HUES6 (cell line): ENCODE data around the gene PROKR2.

Experiments used
- H3K27ac ChIP-seq: 2 replicates; pipeline ENCODE4 v1.7.0; 2013; ENCODE audit warnings: low read depth, mild to moderate bottlenecking, low read length, inconsistent platforms
- H3K27me3 ChIP-seq: 2 replicates; pipeline ENCODE4 v1.6.1; 2013; ENCODE audit warnings: low read length; ENCODE audit not compliant: control insufficient read depth, insufficient read depth
- H3K36me3 ChIP-seq: 2 replicates; pipeline ENCODE4 v1.6.1; 2013; ENCODE audit warnings: low read length; ENCODE audit not compliant: control insufficient read depth, insufficient read depth
- H3K4me1 ChIP-seq: 2 replicates; pipeline ENCODE4 v1.6.1; 2013; ENCODE audit warnings: low read length; ENCODE audit not compliant: control insufficient read depth, insufficient read depth
- H3K4me3 ChIP-seq: 2 replicates; pipeline ENCODE4 v1.5.1; 2013; ENCODE audit warnings: low read depth, low read length
- H3K9ac ChIP-seq: one replicate; pipeline ENCODE4 v1.6.1; 2013; ENCODE audit warnings: mild to moderate bottlenecking, low read length
- H3K9me3 ChIP-seq: 2 replicates; pipeline ENCODE4 v1.6.1; 2013; ENCODE audit warnings: low read depth, low read length; ENCODE audit not compliant: control insufficient read depth, insufficient read depth

Gene PROKR2

DNA sequence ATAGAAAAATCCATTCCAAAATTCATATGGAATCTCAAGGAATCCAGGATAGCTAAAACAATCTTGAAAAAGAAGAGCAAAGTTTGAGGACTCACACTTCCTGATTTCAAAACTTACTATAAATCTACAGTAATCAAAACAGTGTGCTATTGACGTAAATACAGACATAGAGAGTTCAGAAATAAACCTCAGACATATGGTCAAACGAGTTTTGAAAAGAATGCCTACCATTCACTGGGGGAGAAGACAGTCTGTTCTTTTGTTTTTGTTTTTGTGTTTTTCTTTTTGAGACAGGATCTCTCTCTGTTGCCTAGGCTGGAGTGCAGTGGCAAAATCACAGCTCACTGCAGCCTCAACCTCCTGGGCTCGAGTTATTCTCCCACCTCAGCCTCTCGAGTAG lies 25.3 kb upstream of the PROKR2 start:
- H3K4me3 ChIP-seq = no peak overlapping the region
- H3K9me3 ChIP-seq = no peaks in the 10 kb centered on the region; the same call in 1 of the 2 replicates
- no peaks in the 10 kb centered on the region for H3K27me3 ChIP-seq
- H3K4me1 ChIP-seq = no peaks in the 10 kb centered on the region
- H3K9ac ChIP-seq = no peak overlapping the region
- H3K27ac ChIP-seq = no peak overlapping the region
- H3K36me3 ChIP-seq = no peaks in the 10 kb centered on the region

DNA sequence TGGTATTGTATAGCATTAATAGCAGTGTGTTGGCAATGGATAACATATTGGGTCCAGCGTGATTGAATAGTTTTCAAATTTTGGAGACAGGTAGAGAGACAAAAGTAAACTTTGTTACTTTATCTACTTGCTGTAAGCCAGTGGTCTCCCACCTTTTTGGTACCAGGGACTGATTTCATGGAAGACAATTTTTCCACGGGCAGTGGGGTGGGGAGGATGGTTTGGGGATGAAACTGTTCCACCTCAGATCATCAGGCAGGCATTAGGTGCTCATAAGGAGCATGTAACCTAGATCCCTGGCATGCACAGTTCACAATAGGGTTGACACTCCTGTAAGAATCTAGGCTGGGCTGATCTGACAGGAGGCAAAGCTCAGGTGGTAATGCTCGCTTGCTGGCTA lies 14.6 kb upstream of the PROKR2 start:
- Histone ChIP-seq H3K9me3 (no peaks in the 10 kb centered on the region), H3K4me3 (no peak overlapping the region), H3K27me3 (0 out of 2 replicates have a peak, but pooled peaks cover 2% of the 10 kb centered on the region), H3K27ac (no peak overlapping the region), H3K9ac (no peak overlapping the region), H3K4me1 (no peaks in the 10 kb centered on the region), H3K36me3 (no peaks in the 10 kb centered on the region)

DNA sequence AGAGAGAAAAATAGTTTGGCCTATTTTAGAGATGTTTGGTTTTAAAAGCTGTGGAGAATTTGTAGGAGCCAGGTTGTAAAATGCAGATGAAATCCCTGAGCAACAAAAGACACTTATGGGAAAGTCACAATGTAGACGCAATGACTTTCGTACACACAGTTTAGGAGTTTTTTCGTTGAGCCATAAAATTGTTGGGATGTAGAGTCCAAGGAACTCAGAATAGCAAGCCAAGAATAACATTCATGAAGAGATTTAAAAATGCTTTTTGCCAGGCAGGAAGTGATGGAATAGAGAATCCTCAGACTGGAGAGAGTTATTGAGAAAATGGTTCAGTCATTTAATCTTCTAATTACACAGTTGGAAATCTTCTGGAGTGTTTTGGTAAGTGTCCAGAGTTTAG lies 11.5 kb upstream of the PROKR2 start:
- H3K36me3 ChIP-seq = no peaks in the 10 kb centered on the region
- no peak overlapping the region for H3K9ac ChIP-seq
- no peak overlapping the region for H3K27ac ChIP-seq
- no peak overlapping the region for H3K4me3 ChIP-seq
- no peaks in the 10 kb centered on the region for H3K4me1 ChIP-seq
- H3K27me3 ChIP-seq = no peaks in the 10 kb centered on the region
- no peaks in the 10 kb centered on the region for H3K9me3 ChIP-seq

DNA sequence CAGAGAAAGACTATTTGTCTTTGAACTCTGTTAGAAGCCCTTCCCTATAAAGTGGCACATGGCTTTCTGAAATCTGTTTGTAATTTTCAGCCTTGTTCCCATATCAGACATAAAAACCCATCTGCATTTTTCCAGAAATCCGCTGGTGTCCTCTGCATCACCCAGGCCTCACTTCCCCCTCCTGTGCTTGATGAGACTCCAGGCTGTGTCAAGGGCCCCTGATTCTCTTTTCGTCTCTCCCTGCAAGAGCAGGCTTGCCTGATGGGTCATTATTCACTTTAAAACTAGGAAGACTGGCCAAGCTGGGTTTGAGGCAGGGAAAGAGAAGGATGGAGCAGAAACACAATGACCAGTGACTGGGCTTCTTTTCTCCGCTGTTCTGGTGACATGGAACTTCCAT lies 10.6 kb upstream of the PROKR2 start:
- Histone ChIP-seq H3K27ac (no peak overlapping the region), H3K4me1 (no peaks in the 10 kb centered on the region), H3K9me3 (no peaks in the 10 kb centered on the region), H3K9ac (no peak overlapping the region), H3K27me3 (peaks cover 4% of the 10 kb centered on the region; the same call in 1 of the 2 replicates), H3K36me3 (no peaks in the 10 kb centered on the region), H3K4me3 (no peak overlapping the region)

DNA sequence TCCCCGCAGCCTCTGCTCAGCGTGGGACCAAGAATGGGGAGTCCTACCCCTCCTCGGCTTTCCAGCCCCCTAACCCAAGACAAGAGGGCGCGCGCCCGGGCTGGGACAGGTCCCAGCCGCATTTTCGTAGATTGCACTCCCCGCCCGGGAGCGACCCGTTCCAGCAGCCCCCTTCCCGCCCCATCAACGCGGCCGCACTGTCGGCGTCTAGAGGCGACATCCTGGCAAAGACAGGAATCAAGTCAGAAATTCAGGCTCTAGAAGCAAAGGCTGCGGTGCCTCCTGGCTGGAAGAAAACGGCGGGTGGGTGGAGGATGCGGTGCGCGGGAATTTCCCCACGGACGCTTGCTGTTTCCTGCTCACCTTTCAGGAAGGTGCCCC lies 957 bp downstream of the PROKR2 start:
- Histone ChIP-seq H3K27ac (no peak overlapping the region), H3K4me3 (peak overlapping the region; percentile 90), H3K36me3 (no peaks in the 10 kb centered on the region), H3K27me3 (peaks cover 67% of the 10 kb centered on the region), H3K9ac (peak overlapping the region; percentile 38), H3K4me1 (no peaks in the 10 kb centered on the region; the same call in 1 of the 2 replicates), H3K9me3 (0 out of 2 replicates have a peak, but pooled peaks cover 2% of the 10 kb centered on the region)

DNA sequence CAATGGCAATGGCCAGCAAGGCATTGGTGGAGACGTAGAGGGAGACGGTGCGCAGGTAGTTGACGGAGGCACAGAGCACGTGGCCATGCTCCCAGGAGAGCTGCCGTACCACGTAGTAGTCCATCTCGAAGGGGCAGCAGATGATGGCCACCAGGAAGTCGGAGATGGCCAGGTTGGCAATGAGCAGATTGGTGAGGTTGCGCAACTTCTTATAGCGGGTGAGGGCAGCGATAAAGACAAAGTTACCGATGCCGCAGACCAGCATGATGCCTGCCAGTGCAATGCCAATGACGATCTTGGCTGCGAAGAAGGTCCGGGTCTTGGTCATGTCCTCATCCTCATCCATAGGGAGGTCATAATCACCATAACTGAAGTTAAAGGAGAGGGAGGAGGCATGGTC lies 2.8 kb downstream of the PROKR2 start:
- Histone ChIP-seq H3K4me3 (no peak overlapping the region), H3K36me3 (no peaks in the 10 kb centered on the region), H3K4me1 (no peaks in the 10 kb centered on the region; the same call in 1 of the 2 replicates), H3K27me3 (peaks cover 59% of the 10 kb centered on the region), H3K9me3 (peaks cover 9% of the 10 kb centered on the region), H3K27ac (no peak overlapping the region), H3K9ac (no peak overlapping the region)

DNA sequence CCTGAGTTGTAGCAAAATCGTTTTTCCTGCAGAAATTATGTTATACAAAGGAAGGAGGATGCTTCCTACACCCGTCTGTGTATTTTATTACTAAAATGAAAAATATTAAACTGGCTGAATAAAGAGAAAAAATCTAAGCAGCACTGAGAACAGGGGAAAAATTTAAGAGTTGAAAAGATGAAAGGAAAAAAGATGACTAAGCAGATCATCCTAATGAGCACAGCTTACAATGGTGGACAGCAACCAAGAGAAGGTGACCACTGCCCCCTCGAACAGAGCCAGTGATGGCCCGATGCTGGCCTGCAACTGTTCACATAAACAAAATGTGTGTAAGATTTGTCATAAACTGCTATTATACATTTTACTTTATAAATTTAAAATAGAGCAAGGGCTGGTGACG lies 4.2 kb downstream of the PROKR2 start:
- Histone ChIP-seq H3K4me3 (no peak overlapping the region), H3K9me3 (peaks cover 15% of the 10 kb centered on the region), H3K4me1 (no peaks in the 10 kb centered on the region; the same call in 1 of the 2 replicates), H3K27me3 (peaks cover 45% of the 10 kb centered on the region), H3K9ac (no peak overlapping the region), H3K27ac (no peak overlapping the region), H3K36me3 (no peaks in the 10 kb centered on the region)

DNA sequence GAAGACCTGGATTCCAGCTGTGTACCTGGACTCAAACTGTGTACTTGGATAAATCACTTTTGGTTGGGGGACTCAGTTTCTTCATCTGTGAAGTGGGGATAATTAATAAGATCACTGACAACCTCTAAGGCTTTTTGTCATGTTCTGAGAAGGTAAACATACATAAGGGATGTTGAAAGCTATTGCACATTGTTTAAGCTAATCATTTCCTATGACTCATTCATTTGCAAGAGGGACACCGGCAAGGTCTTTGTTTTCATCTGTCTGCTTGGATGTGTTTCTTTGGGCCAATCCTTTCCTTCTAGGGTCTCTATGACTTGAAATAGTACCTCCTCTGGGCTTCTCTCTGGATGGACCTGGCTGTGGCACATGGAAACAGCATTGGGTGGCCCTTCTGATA lies 6.8 kb downstream of the PROKR2 start:
- Histone ChIP-seq H3K9me3 (peaks cover 19% of the 10 kb centered on the region), H3K4me3 (no peak overlapping the region), H3K9ac (no peak overlapping the region), H3K36me3 (no peaks in the 10 kb centered on the region), H3K27ac (no peak overlapping the region), H3K27me3 (peaks cover 19% of the 10 kb centered on the region), H3K4me1 (no peaks in the 10 kb centered on the region)

DNA sequence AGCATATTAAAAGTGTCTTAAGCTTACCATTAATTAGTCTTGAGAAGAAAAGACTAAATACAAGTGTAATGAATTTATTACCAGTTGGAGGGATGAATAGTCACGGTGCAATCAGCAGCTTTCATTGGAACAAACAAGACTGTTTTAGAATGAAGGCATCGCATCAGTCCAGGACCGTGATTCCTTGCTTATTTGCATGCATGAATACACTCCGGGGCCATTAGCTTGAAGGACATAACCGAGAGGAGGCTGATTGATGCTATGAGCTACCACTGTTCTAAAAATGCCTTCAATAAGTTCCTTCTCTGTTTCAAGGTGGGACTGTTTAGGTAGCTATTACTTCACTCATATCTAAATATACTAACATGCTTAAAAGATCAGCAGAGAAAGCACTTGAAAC lies 17.9 kb downstream of the PROKR2 start:
- no peaks in the 10 kb centered on the region for H3K4me1 ChIP-seq
- no peak overlapping the region for H3K9ac ChIP-seq
- peaks cover 3% of the 10 kb centered on the region; the same call in 1 of the 2 replicates for H3K9me3 ChIP-seq
- peaks cover 14% of the 10 kb centered on the region for H3K27me3 ChIP-seq
- no peaks in the 10 kb centered on the region for H3K36me3 ChIP-seq
- no peak overlapping the region for H3K27ac ChIP-seq
- H3K4me3 ChIP-seq = no peak overlapping the region

DNA sequence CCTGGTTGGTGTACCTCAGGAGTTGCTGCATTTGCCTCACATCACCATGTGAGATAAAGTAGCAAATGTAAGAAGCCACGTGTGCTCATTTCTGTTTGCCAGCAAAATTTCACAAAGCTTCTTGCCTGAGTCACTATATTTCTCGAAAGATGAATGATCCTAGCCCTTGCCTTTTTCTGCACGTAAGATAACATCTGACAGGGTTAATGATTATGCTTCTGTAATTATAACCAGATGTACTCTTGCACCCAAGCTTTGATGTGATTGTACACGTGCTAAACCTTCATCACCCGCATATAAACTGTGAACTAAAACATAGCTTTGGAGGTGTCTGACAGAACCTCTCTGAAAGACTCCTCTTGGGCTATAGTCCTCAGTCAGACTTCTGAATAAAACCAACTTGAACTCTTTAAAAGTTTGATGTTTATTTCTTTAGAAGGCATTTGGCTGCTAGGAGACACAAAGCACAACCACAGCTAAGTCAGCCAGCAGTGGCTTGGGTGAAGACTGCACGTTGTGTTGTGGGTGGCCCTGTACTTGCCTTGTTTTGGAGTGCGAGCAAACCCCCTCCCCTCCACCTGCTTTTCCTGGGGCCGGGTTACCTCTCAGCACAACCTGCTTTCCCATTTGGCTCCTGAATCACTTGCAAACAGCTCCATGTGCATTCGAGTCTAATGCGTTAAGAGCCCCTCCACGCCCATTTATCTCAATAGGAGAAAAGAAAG lies 19.3 kb downstream of the PROKR2 start:
- Histone ChIP-seq H3K36me3 (no peaks in the 10 kb centered on the region), H3K9ac (no peak overlapping the region), H3K9me3 (peaks cover 3% of the 10 kb centered on the region; the same call in 1 of the 2 replicates), H3K27ac (no peak overlapping the region), H3K4me3 (no peak overlapping the region), H3K4me1 (no peaks in the 10 kb centered on the region), H3K27me3 (peaks cover 14% of the 10 kb centered on the region)

DNA sequence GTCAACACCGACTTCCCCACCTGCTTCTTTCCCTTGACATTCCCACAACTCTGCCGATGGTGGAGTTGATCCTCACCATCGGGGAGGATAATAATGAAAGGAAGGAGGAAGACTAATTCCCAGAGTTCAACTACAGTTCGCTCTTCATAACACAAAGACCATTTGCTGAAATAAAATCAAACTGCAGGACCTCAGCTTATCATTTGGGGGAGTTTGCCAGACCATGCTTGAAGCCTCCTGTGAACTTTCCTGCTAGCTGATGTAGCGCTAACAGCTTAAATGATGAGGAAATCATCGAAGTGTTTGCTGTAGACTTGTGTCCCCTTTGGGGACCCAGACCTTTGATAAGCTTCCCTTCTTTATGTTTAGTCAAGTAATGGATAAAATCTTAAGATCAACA lies 26.2 kb downstream of the PROKR2 start:
- Histone ChIP-seq H3K4me1 (no peaks in the 10 kb centered on the region), H3K4me3 (no peak overlapping the region), H3K27ac (no peak overlapping the region), H3K9ac (no peak overlapping the region), H3K36me3 (no peaks in the 10 kb centered on the region), H3K27me3 (peaks cover 13% of the 10 kb centered on the region), H3K9me3 (no peaks in the 10 kb centered on the region)
